Transverse colon (tissue), 4 donors: ENCODE measurements around the gene LAD1. TPM values are rescaled to one million over a fixed set of nuclear protein-coding genes. Genes with fewer than 3 reads are reported as not detected.

ENCODE experiments used
- DNase-seq: peaks from one replicate; pipeline ENCODE4 v3.0.0-alpha.2; 2019
- H3K27ac ChIP-seq, 4 donors: fragments of 200-600 bp; sonication (generic); 2 replicates each; pipeline ENCODE4 v1.5.1; 2016 to 2018; ENCODE audit warnings: inconsistent platforms in 4 of 4
- H3K27me3 ChIP-seq: fragments of 200-600 bp; sonication (generic); 2 replicates; pipeline ENCODE4 v1.5.1; 2017; ENCODE audit warnings: inconsistent platforms
- H3K36me3 ChIP-seq, 4 donors: fragments of 200-600 bp; sonication (generic); 2 replicates each; pipeline ENCODE4 v1.5.1; 2017 to 2019; ENCODE audit warnings: inconsistent platforms in 4 of 4
- H3K4me1 ChIP-seq, 4 donors: fragments of 200-600 bp; sonication (generic); 2 replicates each; pipeline ENCODE4 v1.5.1; 2017 to 2020; ENCODE audit warnings: inconsistent platforms in 4 of 4
- H3K4me3 ChIP-seq, 4 donors: fragments of 200-600 bp; sonication (generic); 1 replicate in 1 of 4; 2 replicates in 3 of 4; pipeline versions ENCODE4 v1.5.1 to v1.6.1; 2017 to 2019; ENCODE audit warnings: inconsistent platforms in 4 of 4
- H3K9me3 ChIP-seq, 2 donors: fragments of 200-600 bp; sonication (generic); 2 replicates each; pipeline ENCODE4 v1.5.1; 2017 to 2019; ENCODE audit warnings: inconsistent platforms in 2 of 2
- EP300 ChIP-seq: sonication (generic); formaldehyde crosslinking; IDR thresholded peaks from one replicate; pipeline ENCODE4 v1.6.1; 2017; ENCODE audit warnings: antibody characterized with exemption, low read depth
- POLR2A ChIP-seq: fragments of 450-650 bp; IDR thresholded peaks from one replicate; pipeline ENCODE4 v1.6.1; 2016; ENCODE audit warnings: antibody characterized with exemption, mild to moderate bottlenecking, moderate library complexity
- POLR2AphosphoS5 ChIP-seq, 3 donors: sonication (generic); formaldehyde crosslinking; IDR thresholded peaks; one replicate each; pipeline ENCODE4 v1.6.1; 2016; ENCODE audit warnings: antibody characterized with exemption in 3 of 3
- WGBS, 2 donors: methylation state at CpG; one replicate each; pipeline ENCODE4 v1.1.5; 2018; ENCODE audit warnings: low coverage in 1 of 2; 5-methylcytosine and 5-hydroxymethylcytosine counted together
- in situ Hi-C, 4 donors: fragments of 200-750 bp; cut with MboI; loops; one replicate each; pipeline versions ENCODE4 v1.15.0 to v1.15.1; 2017; ENCODE audit warnings: low sequenced_read_pairs in 3 of 4, low pct_ligation_motif_present in 1 of 4, low pct_unique_long_range_greater_than_20kb in 1 of 4
- intact Hi-C: fragments of 100-400 bp; cut with DNase I; formaldehyde crosslinking; loops from one replicate; pipeline ENCODE4 v1.15.1; 2023; ENCODE audit warnings: low total_unique reads
- total RNA-seq, 4 donors: library from RNA; depleted of rRNA; stranded (reverse); fragments of >200 nt; gene quantifications; one replicate each; pipeline ENCODE4 v1.1.0, GENCODE V29; 2016
- TF ChIP-seq, protein P1 (sequence below), 5 experiments: fragments of 200-600 bp in 3 of 5; fragments of 450-650 bp in 2 of 5; sonication (generic) in 3 of 5; IDR thresholded peaks; 1 replicate in 2 of 5; 2 replicates in 3 of 5; pipeline ENCODE4 v1.5.1; 2016 to 2017; ENCODE audit warnings: antibody characterized with exemption in 5 of 5, inconsistent platforms in 3 of 5, mild to moderate bottlenecking in 2 of 5, moderate library complexity in 1 of 5

LAD1 gene
- total RNA-seq, 4 donors from 2014 or later = 142 to 215 (median 177) TPM

DNA sequence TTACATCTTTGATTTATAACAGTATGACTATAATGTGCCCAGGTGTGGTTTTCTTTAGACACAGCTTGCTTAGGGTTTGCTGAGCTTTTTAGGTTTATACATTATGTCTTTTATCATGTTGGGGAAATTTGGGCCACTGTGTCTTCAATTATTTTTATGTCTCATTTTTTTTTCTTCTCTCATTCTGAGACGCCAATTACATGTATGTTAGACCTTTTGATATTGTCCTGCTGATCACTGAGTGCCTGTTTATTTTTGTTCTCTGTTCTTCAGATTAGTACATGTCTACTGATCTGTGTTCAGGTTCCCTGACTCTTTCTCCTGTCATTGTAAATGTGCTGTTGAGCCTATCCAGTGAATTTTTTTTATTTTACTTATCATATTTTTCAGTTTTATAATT is 57.7 kb downstream of the LAD1 start:
- Histone ChIP-seq H3K27ac (no peak overlapping the region), H3K36me3 (no peaks in the 10 kb centered on the region), H3K4me3 (no peak overlapping the region), H3K4me1 (no peaks in the 10 kb centered on the region), H3K27me3 (peaks cover 17% of the 10 kb centered on the region), H3K9me3 (no peaks in the 10 kb centered on the region)
- WGBS, 2 donors = 64 to 89% methylated on average over 1 of the region's 1 CpG
- intact Hi-C loops = no loop called here
- in situ Hi-C loops = no loop called here
- TF ChIP-seq POLR2AphosphoS5 (IDR thresholded peaks at IDR 0.05) (no peak), POLR2A (no peak), EP300 (no peak)
- TF ChIP-seq, protein P1, sequence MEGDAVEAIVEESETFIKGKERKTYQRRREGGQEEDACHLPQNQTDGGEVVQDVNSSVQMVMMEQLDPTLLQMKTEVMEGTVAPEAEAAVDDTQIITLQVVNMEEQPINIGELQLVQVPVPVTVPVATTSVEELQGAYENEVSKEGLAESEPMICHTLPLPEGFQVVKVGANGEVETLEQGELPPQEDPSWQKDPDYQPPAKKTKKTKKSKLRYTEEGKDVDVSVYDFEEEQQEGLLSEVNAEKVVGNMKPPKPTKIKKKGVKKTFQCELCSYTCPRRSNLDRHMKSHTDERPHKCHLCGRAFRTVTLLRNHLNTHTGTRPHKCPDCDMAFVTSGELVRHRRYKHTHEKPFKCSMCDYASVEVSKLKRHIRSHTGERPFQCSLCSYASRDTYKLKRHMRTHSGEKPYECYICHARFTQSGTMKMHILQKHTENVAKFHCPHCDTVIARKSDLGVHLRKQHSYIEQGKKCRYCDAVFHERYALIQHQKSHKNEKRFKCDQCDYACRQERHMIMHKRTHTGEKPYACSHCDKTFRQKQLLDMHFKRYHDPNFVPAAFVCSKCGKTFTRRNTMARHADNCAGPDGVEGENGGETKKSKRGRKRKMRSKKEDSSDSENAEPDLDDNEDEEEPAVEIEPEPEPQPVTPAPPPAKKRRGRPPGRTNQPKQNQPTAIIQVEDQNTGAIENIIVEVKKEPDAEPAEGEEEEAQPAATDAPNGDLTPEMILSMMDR (IDR thresholded peaks at IDR 0.05) = no peak
- DNase-seq = no peak

DNA sequence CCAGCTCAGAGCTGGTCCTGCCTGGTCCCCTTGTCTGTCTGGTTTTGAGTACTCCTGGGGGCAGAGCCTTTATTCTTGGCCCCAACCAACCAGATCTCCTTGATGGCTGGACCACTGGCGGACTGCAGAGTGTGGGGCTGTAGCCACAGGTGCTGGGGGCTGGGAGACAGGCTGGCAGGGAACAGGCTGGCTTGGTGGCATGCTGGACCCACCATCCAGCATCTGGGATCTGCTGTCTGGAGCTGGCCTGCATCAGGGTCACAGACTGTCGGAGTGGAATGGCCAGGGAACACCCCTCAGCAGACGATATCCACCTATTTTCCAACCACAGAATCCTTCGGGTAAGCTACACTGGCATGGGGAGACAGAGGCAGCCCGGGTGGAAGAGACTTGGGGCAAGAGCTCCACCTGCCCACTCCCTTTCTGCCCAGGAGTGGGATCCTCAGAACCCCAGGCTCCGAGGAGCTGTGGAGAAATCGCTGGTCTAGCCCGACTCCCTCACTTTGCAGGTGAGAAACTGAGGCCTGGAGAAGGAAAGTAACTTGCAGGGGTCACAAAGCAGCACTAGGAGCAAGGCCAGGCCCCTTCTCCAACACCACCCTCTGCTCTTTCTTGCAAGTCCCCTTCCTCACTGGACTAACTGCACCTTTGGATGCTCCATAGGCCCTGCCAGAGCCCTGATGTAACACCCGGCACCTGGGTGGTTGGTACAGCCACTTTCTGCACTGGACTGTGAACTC is 62.2 kb downstream of the LAD1 start:
- no peak for TF ChIP-seq POLR2A
- in situ Hi-C loops (no loop called here), intact Hi-C loops (no loop called here)
- H3K4me1 ChIP-seq = no peaks in the 10 kb centered on the region
- peaks cover 7% of the 10 kb centered on the region for H3K27me3 ChIP-seq
- H3K27ac ChIP-seq = no peak overlapping the region
- 85% methylated on average over 9 of the region's 9 CpGs; no CpG with 5 or more reads in 1 of the 2 donors for WGBS, 2 donors
- no peaks in the 10 kb centered on the region for H3K9me3 ChIP-seq
- H3K4me3 ChIP-seq = no peak overlapping the region
- H3K36me3 ChIP-seq = no peaks in the 10 kb centered on the region
- no peak for DNase-seq

DNA sequence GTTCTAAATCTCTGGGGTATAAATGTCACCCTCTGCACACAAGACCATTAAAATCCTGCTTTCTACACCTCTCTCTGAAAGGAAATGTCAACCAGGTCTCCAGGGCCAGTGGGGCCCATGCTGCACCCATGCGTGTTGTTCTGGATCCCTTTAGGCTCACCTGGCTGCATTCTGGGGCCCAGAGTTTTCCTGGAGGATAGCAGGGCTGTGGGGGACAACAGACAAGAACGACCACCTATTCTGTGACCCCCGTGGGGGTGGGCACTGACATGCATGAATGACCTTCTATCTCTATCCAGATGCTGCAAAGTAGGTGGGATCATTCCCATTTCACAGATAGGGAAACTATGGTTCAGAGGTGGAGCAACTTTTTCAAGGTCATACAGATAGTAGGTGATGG is 63.2 kb downstream of the LAD1 start:
- in situ Hi-C loops = no loop called here
- Histone ChIP-seq H3K36me3 (no peaks in the 10 kb centered on the region), H3K27me3 (no peaks in the 10 kb centered on the region), H3K4me3 (no peak overlapping the region), H3K9me3 (no peaks in the 10 kb centered on the region), H3K4me1 (no peaks in the 10 kb centered on the region), H3K27ac (no peak overlapping the region)
- WGBS, 2 donors = 63% methylated on average over 3 of the region's 3 CpGs; no CpG with 5 or more reads in 1 of the 2 donors
- TF ChIP-seq, protein P1 (IDR thresholded peaks at IDR 0.05) = no peak
- no peak for TF ChIP-seq POLR2A
- no peak for TF ChIP-seq EP300
- TF ChIP-seq POLR2AphosphoS5 (IDR thresholded peaks at IDR 0.05) = no peak
- no peak for DNase-seq
- intact Hi-C loops = no loop called here

DNA sequence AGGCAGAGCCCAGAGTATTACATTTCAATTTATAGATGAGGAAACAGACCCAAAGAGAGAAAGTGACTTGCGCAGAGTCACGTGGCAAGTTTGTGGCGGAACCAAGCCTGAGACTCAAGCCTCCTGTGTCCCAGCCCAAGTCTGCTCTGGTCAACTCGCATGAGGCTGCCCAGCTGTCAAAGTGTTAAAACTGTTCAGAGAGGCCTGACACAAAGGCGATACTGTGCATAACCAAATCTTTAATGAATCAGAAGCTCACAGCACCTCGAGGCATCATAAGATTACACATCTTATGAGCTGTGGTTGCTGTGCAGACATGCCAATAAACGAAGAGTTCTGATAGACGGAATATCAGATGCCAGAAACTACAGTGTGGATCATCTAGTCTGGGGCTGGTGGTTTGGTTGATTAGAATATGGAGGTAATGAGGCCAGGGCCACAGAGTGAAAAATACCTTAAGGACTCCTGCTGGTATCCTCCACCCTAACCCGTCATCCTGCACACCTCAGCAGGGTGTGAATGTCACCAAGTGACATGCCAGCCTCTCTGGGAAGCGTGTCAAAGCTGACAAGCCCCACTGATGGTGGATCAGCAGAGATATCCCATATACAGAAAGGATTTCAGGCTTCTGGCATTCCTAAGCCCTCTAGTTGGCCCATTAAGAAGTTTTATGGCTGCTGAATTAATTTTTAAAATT is 63.8 kb downstream of the LAD1 start:
- WGBS, 2 donors = 86 to 89% methylated on average over 3 to 10 of the region's 10 CpGs
- TF ChIP-seq POLR2AphosphoS5 (IDR thresholded peaks at IDR 0.05) (no peak), EP300 (no peak), POLR2A (no peak)
- TF ChIP-seq, protein P1 (IDR thresholded peaks at IDR 0.05) = no peak
- Histone ChIP-seq H3K9me3 (no peaks in the 10 kb centered on the region), H3K27me3 (no peaks in the 10 kb centered on the region), H3K27ac (no peak overlapping the region), H3K4me3 (no peak overlapping the region), H3K36me3 (no peaks in the 10 kb centered on the region), H3K4me1 (no peaks in the 10 kb centered on the region)
- DNase-seq = no peak
- intact Hi-C loops (no loop called here), in situ Hi-C loops (no loop called here)
